Measurements from ENCODE around the gene PRDX4.
A peak's percentile ranks its signal among the peaks of the same experiment; 100 is the strongest.
"Not testable (repeated sequence)": the region's sequence is repeated elsewhere in the genome, so short reads cannot be mapped to it uniquely, and the experiment has no call there.

Gene PRDX4

GRCh38 chrX:23667239-23668177, at the start of gene PRDX4:
Gene PRDX4 (plus strand): TSS chrX:23667493. CDS start chrX:23667571, 78 bp downstream.
- Mint-ChIP-seq H3K36me3 (peaks cover 21% of the 10 kb centered on the region), H3K4me3 (peak within 1 kb of the TSS; percentile 75), H3K9me3 (no peaks in the 10 kb centered on the region), H3K4me1 (peaks cover 15% of the 10 kb centered on the region), H3K27ac (peak within 1 kb of the TSS; percentile 79)
- peak; percentile 84 for ATAC-seq
- DNase-seq (ENCODE audit: low spot score in 2 of 2) = peak; percentile 53 to 85

- no peaks in the 10 kb centered on the region for H3K4me1 Mint-ChIP-seq
- ATAC-seq = no peak
Measured at GRCh38 chrX:23621621-23622265, 45.5 kb upstream of the PRDX4 start.

GRCh38 chrX:23623797-23624196, 43.5 kb upstream of the PRDX4 start:
- no peak overlapping the region for H3K27ac Mint-ChIP-seq
- no peaks in the 10 kb centered on the region for H3K4me1 Mint-ChIP-seq
- no peaks in the 10 kb centered on the region for H3K36me3 Mint-ChIP-seq
- no peak for ATAC-seq
- no peak overlapping the region for H3K4me3 Mint-ChIP-seq
- DNase-seq (ENCODE audit: low spot score in 2 of 2) = no peak
- no peaks in the 10 kb centered on the region for H3K9me3 Mint-ChIP-seq

More at GRCh38 chrX:23621621-23622265, 45.5 kb upstream of the PRDX4 start:
- no peaks in the 10 kb centered on the region for H3K9me3 Mint-ChIP-seq
- H3K4me3 Mint-ChIP-seq = no peak overlapping the region
- no peak for DNase-seq (ENCODE audit: low spot score in 2 of 2)
- H3K27ac Mint-ChIP-seq = no peak overlapping the region
- H3K36me3 Mint-ChIP-seq = no peaks in the 10 kb centered on the region

GRCh38 chrX:23626651-23627050, 40.6 kb upstream of the PRDX4 start:
- no peaks in the 10 kb centered on the region for H3K9me3 Mint-ChIP-seq
- no peaks in the 10 kb centered on the region for H3K4me1 Mint-ChIP-seq

GRCh38 chrX:23628131-23628530, 39.2 kb upstream of the PRDX4 start:
- H3K36me3 Mint-ChIP-seq = no peaks in the 10 kb centered on the region
- DNase-seq (ENCODE audit: low spot score in 2 of 2) (no peak), ATAC-seq (no peak)
- no peaks in the 10 kb centered on the region for H3K4me1 Mint-ChIP-seq
- no peak overlapping the region for H3K4me3 Mint-ChIP-seq
- no peaks in the 10 kb centered on the region for H3K9me3 Mint-ChIP-seq
- H3K27ac Mint-ChIP-seq = no peak overlapping the region

More at GRCh38 chrX:23626651-23627050, 40.6 kb upstream of the PRDX4 start:
- H3K4me3 Mint-ChIP-seq = no peak overlapping the region
- no peak overlapping the region for H3K27ac Mint-ChIP-seq
- DNase-seq (ENCODE audit: low spot score in 2 of 2) = no peak
- no peak for ATAC-seq
- H3K36me3 Mint-ChIP-seq = no peaks in the 10 kb centered on the region

- Mint-ChIP-seq H3K27ac (no peak overlapping the region), H3K9me3 (no peaks in the 10 kb centered on the region), H3K4me3 (no peak overlapping the region), H3K36me3 (no peaks in the 10 kb centered on the region), H3K4me1 (no peaks in the 10 kb centered on the region)
- ATAC-seq (no peak), DNase-seq (ENCODE audit: low spot score in 2 of 2) (no peak)
Measured at GRCh38 chrX:23631136-23631535, 36.2 kb upstream of the PRDX4 start.

- no peak for DNase-seq (ENCODE audit: low spot score in 2 of 2)
- H3K36me3 Mint-ChIP-seq = no peaks in the 10 kb centered on the region
- no peak overlapping the region for H3K4me3 Mint-ChIP-seq
- H3K27ac Mint-ChIP-seq = no peak overlapping the region
- ATAC-seq = no peak
- H3K4me1 Mint-ChIP-seq = no peaks in the 10 kb centered on the region
- H3K9me3 Mint-ChIP-seq = no peaks in the 10 kb centered on the region
Measured at GRCh38 chrX:23633834-23634580, 33.3 kb upstream of the PRDX4 start.

GRCh38 chrX:23637187-23637586, 30.1 kb upstream of the PRDX4 start:
- Mint-ChIP-seq H3K27ac (no peak overlapping the region), H3K4me3 (no peak overlapping the region), H3K36me3 (no peaks in the 10 kb centered on the region), H3K9me3 (peaks cover 2% of the 10 kb centered on the region), H3K4me1 (no peaks in the 10 kb centered on the region)
- ATAC-seq (no peak), DNase-seq (ENCODE audit: low spot score in 2 of 2) (no peak)

- DNase-seq (ENCODE audit: low spot score in 2 of 2) (no peak), ATAC-seq (no peak)
- Mint-ChIP-seq H3K9me3 (peaks cover 2% of the 10 kb centered on the region), H3K4me1 (no peaks in the 10 kb centered on the region), H3K27ac (no peak overlapping the region), H3K4me3 (no peak overlapping the region), H3K36me3 (no peaks in the 10 kb centered on the region)
Measured at GRCh38 chrX:23643020-23643419, 24.3 kb upstream of the PRDX4 start.

GRCh38 chrX:23644744-23645143, 22.5 kb upstream of the PRDX4 start:
- no peaks in the 10 kb centered on the region for H3K4me1 Mint-ChIP-seq
- DNase-seq (ENCODE audit: low spot score in 2 of 2) (no peak), ATAC-seq (no peak)
- H3K36me3 Mint-ChIP-seq = no peaks in the 10 kb centered on the region
- no peaks in the 10 kb centered on the region for H3K9me3 Mint-ChIP-seq
- no peak overlapping the region for H3K27ac Mint-ChIP-seq
- no peak overlapping the region for H3K4me3 Mint-ChIP-seq

- DNase-seq (ENCODE audit: low spot score in 2 of 2) (no peak), ATAC-seq (no peak)
- no peak overlapping the region for H3K4me3 Mint-ChIP-seq
- H3K27ac Mint-ChIP-seq = no peak overlapping the region
- no peaks in the 10 kb centered on the region for H3K36me3 Mint-ChIP-seq
- no peaks in the 10 kb centered on the region for H3K9me3 Mint-ChIP-seq
- peaks cover 1% of the 10 kb centered on the region for H3K4me1 Mint-ChIP-seq
Measured at GRCh38 chrX:23656091-23656490, 11.2 kb upstream of the PRDX4 start.

GRCh38 chrX:23656684-23657083, 10.6 kb upstream of the PRDX4 start:
- no peak for DNase-seq (ENCODE audit: low spot score in 2 of 2)

GRCh38 chrX:23659339-23659738, 8.0 kb upstream of the PRDX4 start:
- no peaks in the 10 kb centered on the region for H3K9me3 Mint-ChIP-seq
- no peaks in the 10 kb centered on the region for H3K36me3 Mint-ChIP-seq
- no peak overlapping the region for H3K27ac Mint-ChIP-seq
- H3K4me1 Mint-ChIP-seq = peaks cover 19% of the 10 kb centered on the region
- ATAC-seq = no peak
- DNase-seq (ENCODE audit: low spot score in 2 of 2) = no peak
- H3K4me3 Mint-ChIP-seq = no peak overlapping the region

More at GRCh38 chrX:23656684-23657083, 10.6 kb upstream of the PRDX4 start:
- H3K4me1 Mint-ChIP-seq = peaks cover 7% of the 10 kb centered on the region
- H3K27ac Mint-ChIP-seq = no peak overlapping the region
- ATAC-seq = no peak
- no peaks in the 10 kb centered on the region for H3K9me3 Mint-ChIP-seq
- H3K4me3 Mint-ChIP-seq = no peak overlapping the region
- no peaks in the 10 kb centered on the region for H3K36me3 Mint-ChIP-seq

GRCh38 chrX:23660083-23660765, 7.1 kb upstream of the PRDX4 start:
- H3K36me3 Mint-ChIP-seq = not testable (repeated sequence)

GRCh38 chrX:23660766-23661132, 6.5 kb upstream of the PRDX4 start:
- H3K4me1 Mint-ChIP-seq = peaks cover 20% of the 10 kb centered on the region
- H3K4me3 Mint-ChIP-seq = no peak overlapping the region
- DNase-seq (ENCODE audit: low spot score in 2 of 2) = no peak
- no peaks in the 10 kb centered on the region for H3K36me3 Mint-ChIP-seq
- ATAC-seq = no peak
- no peaks in the 10 kb centered on the region for H3K9me3 Mint-ChIP-seq
- H3K27ac Mint-ChIP-seq = no peak overlapping the region

More at GRCh38 chrX:23660083-23660765, 7.1 kb upstream of the PRDX4 start:
- H3K4me3 Mint-ChIP-seq; DNase-seq (ENCODE audit: low spot score in 2 of 2); H3K27ac Mint-ChIP-seq; ATAC-seq; H3K9me3 Mint-ChIP-seq: not testable (repeated sequence)
- H3K4me1 Mint-ChIP-seq = peaks cover 19% of the 10 kb centered on the region

All from stimulated activated effector memory CD8-positive, alpha-beta T cell treated with anti-CD3 and anti-CD28 coated beads, Interleukin-12 subunit alpha, Interleukin-12 subunit beta, amount 100 ng/mL, for 72 hours (primary cell).